Right cardiac atrium (tissue), 5 donors: Measurements from ENCODE around the gene TAMALIN. TPM values are rescaled to one million over a fixed set of nuclear protein-coding genes. Genes with fewer than 3 reads are reported as not detected.

Source experiments
- polyA plus RNA-seq: library from polyadenylated mRNA; stranded (reverse); fragments of 200-250 nt; gene quantifications from one replicate; pipeline ENCODE4 v1.2.3, GENCODE V29; 2013
- total RNA-seq, 4 donors: library from RNA; stranded (reverse); fragmentation: NEBNext Ultra II Directional; extraction: Animal tissue kit (Norgen Biotek cat#: 25700); gene quantifications; one replicate each; pipeline ENCODE4 v1.2.1, GENCODE V29; 2021
- donor health status: healthy with polysubstance abuse.
- donor health status: DM: no; HTN: yes; CAD: no.
- donor health status: DM: no; HTN: no; CAD: no.
- donor health status: DM: no; HTN: yes; CAD: no; lungs with severe emphysema.
- donor health status: DM: yes; HTN: yes; CAD: no.

The TAMALIN gene
- total and polyA plus RNA-seq, 5 donors, result 20.8 to 39.3 (median 30.3) TPM

Other genes with a start within 250 kb of the TAMALIN start
- gene FIGNL2, start 158.2 kb upstream of the TAMALIN start, total RNA-seq, result under 1 TPM; 0.25 to 0.39 (median 0.28) TPM
- gene FIGNL2, start 158.2 kb upstream of the TAMALIN start, polyA plus RNA-seq, result 0.18 TPM
- not detected for gene ANKRD33, start 118.8 kb upstream of the TAMALIN start, total RNA-seq
- gene ANKRD33, start 118.8 kb upstream of the TAMALIN start, polyA plus RNA-seq, result not detected
- 10 to 100 TPM; 19.8 to 38.8 (median 28.7) TPM for gene ACVRL1, start 99.4 kb upstream of the TAMALIN start, total RNA-seq
- 18.7 TPM for gene ACVRL1, start 99.4 kb upstream of the TAMALIN start, polyA plus RNA-seq
- gene ACVR1B, start 55.2 kb upstream of the TAMALIN start, total RNA-seq, result 10 to 100 TPM; 14.6 to 19.4 (median 16.3) TPM
- gene ACVR1B, start 55.2 kb upstream of the TAMALIN start, polyA plus RNA-seq, result 15.2 TPM
- 100 to 1,000 TPM in 2 of 4 donors, 10 to 100 TPM in 2; 50.2 to 238 (median 85.2) TPM for gene NR4A1, start 44.5 kb downstream of the TAMALIN start, total RNA-seq
- 417 TPM for gene NR4A1, start 44.5 kb downstream of the TAMALIN start, polyA plus RNA-seq
- 10 to 100 TPM; 24.8 to 30.2 (median 26.9) TPM for gene ATG101, start 63.0 kb downstream of the TAMALIN start, total RNA-seq
- gene ATG101, start 63.0 kb downstream of the TAMALIN start, polyA plus RNA-seq, result 33.0 TPM
- under 1 TPM in 3 of 4 donors, not detected in 1; 0.31 to 0.95 (median 0.44) TPM for gene SMIM41, start 72.8 kb downstream of the TAMALIN start, total RNA-seq
- gene SMIM41, start 72.8 kb downstream of the TAMALIN start, polyA plus RNA-seq, result 0.61 TPM
- gene KRT80, start 185.1 kb downstream of the TAMALIN start, total RNA-seq, result under 1 TPM in 1 of 4 donors, not detected in 3; 0.06 TPM
- gene KRT80, start 185.1 kb downstream of the TAMALIN start, polyA plus RNA-seq, result 0.05 TPM
- 1 to 10 TPM in 2 of 4 donors, under 1 TPM in 1, not detected in 1; 0.94 to 3.0 (median 1.1) TPM for gene KRT7, start 226.3 kb downstream of the TAMALIN start, total RNA-seq
- gene KRT7, start 226.3 kb downstream of the TAMALIN start, polyA plus RNA-seq, result 0.16 TPM